OCI-LY7 (cell line): ENCODE measurements around the gene MPV17L2.

Experiments used
- CTCF ChIP-seq: fragments of 200-600 bp; sonication (generic); conservative IDR thresholded peaks from 2 replicates; pipeline ENCODE4 v1.5.1; 2014; ENCODE audit warnings: mild to moderate bottlenecking, antibody characterized with exemption, low read length, moderate library complexity, mixed read lengths
- EZH2phosphoT487 ChIP-seq: fragments of 200-600 bp; sonication (generic); IDR thresholded peaks from 2 replicates; pipeline ENCODE4 v1.6.1; 2018; ENCODE audit warnings: low read depth, borderline replicate concordance, mild to moderate bottlenecking, mixed run types, antibody characterized with exemption, low read length, moderate library complexity, mixed read lengths

- no peak for TF ChIP-seq CTCF
- no peak for TF ChIP-seq EZH2phosphoT487
These were observed 9.4 kb downstream of the MPV17L2 start for GRCh38 chr19:18202397-18202777.
